ENCODE results near the gene RSPH6A. TPM values are rescaled to one million over a fixed set of nuclear protein-coding genes. Genes with fewer than 3 reads are reported as not detected.

Gene RSPH6A
- total and polyA plus RNA-seq, 2 of the 4 experiments (the other 2 are of a cell fraction) = under 0.01 to 0.09 TPM

GRCh38 chr19:45804140-45804958, 10.8 kb downstream of the RSPH6A start:
- ATAC-seq (ENCODE audit: low read depth) = no peak
- H3K4ac ChIP-seq (ENCODE audit: low read depth, low read length) = no peak overlapping the region
- H2AK5ac ChIP-seq (ENCODE audit: low read depth, low read length) = 0 out of 2 replicates have a peak overlapping the region, but pooled peaks have one; percentile 63
- no peak overlapping the region for H4K91ac ChIP-seq (ENCODE audit: insufficient read depth, low read depth, low read length)
- no peak overlapping the region for H4K5ac ChIP-seq (ENCODE audit: low read depth, low read length)
- POLR2A ChIA-PET (ENCODE audit: unreplicated experiment) = no interaction called here
- H3K23ac ChIP-seq (ENCODE audit: low read depth, low read length) = no peak overlapping the region
- intact Hi-C loops (cut with micrococcal nuclease) (no loop called here), dilution Hi-C loops (cut with HindIII; ENCODE audit: low sequenced_read_pairs, unreplicated experiment) (no loop called here), in situ Hi-C loops (cut with MboI; ENCODE audit: low sequenced_read_pairs) (no loop called here)
- no peak overlapping the region for H2AK9ac ChIP-seq (replicated peaks; ENCODE audit: low read depth, low read length, poor library complexity)
- no peak overlapping the region for H3K56ac ChIP-seq (ENCODE audit: extremely low read depth, insufficient read depth, low read length)
- H3K9ac ChIP-seq (ENCODE audit: low read depth, low read length) = no peak overlapping the region
- no peak overlapping the region for H2BK5ac ChIP-seq (ENCODE audit: low read depth, low read length, poor library complexity, severe bottlenecking)
- H4K20me1 ChIP-seq (ENCODE audit: insufficient read depth, low read length) = no peaks in the 10 kb centered on the region
- H3K18ac ChIP-seq (ENCODE audit: low read depth, low read length) = no peak overlapping the region
- 0 out of 4 replicates have a peak, but pooled peaks cover 0 to 5% of the 10 kb centered on the region in 2 experiments for H3K79me1 ChIP-seq (ENCODE audit: low read depth in 1 of 2, low read length in 2 of 2)
- H3K27me3 ChIP-seq (ENCODE audit: control insufficient read depth, insufficient read depth, low read length) = no peaks in the 10 kb centered on the region
- H2BK120ac ChIP-seq (ENCODE audit: low read depth, low read length) = no peak overlapping the region
- no peak overlapping the region for H3K4me2 ChIP-seq (ENCODE audit: low read depth, low read length)
- CTCF ChIA-PET = no interaction called here
- 0 out of 2 replicates have a peak, but pooled peaks cover 2% of the 10 kb centered on the region for H3K9me1 ChIP-seq (ENCODE audit: insufficient read depth, low read length)
- H3K9me3 ChIP-seq (ENCODE audit: control insufficient read depth, insufficient read depth, low read length) = peaks cover 4% of the 10 kb centered on the region
- peaks cover 8% of the 10 kb centered on the region for H3K4me1 ChIP-seq (ENCODE audit: control insufficient read depth, insufficient read depth, low read length)
- no peak overlapping the region for H2BK20ac ChIP-seq (ENCODE audit: low read depth, low read length)
- no peak overlapping the region for H2BK15ac ChIP-seq (ENCODE audit: low read depth, low read length)
- H2AFZ ChIP-seq (replicated peaks; ENCODE audit: low read length, poor library complexity) = no peak overlapping the region
- H3K36me3 ChIP-seq (ENCODE audit: control insufficient read depth, insufficient read depth, low read length) = no peaks in the 10 kb centered on the region
- H4K8ac ChIP-seq (ENCODE audit: low read depth in 2 of 2, low read length in 2 of 2) = no peak overlapping the region
- BruUV-seq (replicated peaks) = no TSS peak
- H3K27ac ChIP-seq (ENCODE audit: insufficient read depth, low read length) = no peak overlapping the region
- H3K14ac ChIP-seq (replicated peaks; ENCODE audit: low read depth, low read length) = no peak overlapping the region
- DNase-seq = no peak
- WGBS, 2 experiments (ENCODE audit: extremely low coverage in 2 of 2, insufficient read length in 1 of 2) = 92% methylated on average over 31 of the region's 57 CpGs; no CpG with 5 or more reads in 1 of the 2 experiments
- no peak overlapping the region for H3K4me3 ChIP-seq (ENCODE audit: insufficient read depth, low read depth, low read length)
- TF ChIP-seq RFX5 (IDR thresholded peaks at IDR 0.05; ENCODE audit: low read depth, low read length) = no peak
- TF ChIP-seq RCOR1 (IDR thresholded peaks at IDR 0.05; ENCODE audit: insufficient replicate concordance, low read length) = no peak
- no peak for TF ChIP-seq CTCF (conservative IDR thresholded peaks at IDR 0.05; ENCODE audit: low read depth, low read length)
- TF ChIP-seq CEBPB (IDR thresholded peaks at IDR 0.05; ENCODE audit: low read depth, low read length) = no peak
- TF ChIP-seq RAD21 (IDR thresholded peaks at IDR 0.05; ENCODE audit: low read length) = no peak
- TF ChIP-seq BHLHE40 (IDR thresholded peaks at IDR 0.05; ENCODE audit: low read depth, low read length) = no peak
- no peak for TF ChIP-seq MAZ (IDR thresholded peaks at IDR 0.05; ENCODE audit: borderline replicate concordance, low read depth, low read length)
- no peak for TF ChIP-seq FOS (IDR thresholded peaks at IDR 0.05; ENCODE audit: low read depth, low read length)
- TF ChIP-seq, protein P1, sequence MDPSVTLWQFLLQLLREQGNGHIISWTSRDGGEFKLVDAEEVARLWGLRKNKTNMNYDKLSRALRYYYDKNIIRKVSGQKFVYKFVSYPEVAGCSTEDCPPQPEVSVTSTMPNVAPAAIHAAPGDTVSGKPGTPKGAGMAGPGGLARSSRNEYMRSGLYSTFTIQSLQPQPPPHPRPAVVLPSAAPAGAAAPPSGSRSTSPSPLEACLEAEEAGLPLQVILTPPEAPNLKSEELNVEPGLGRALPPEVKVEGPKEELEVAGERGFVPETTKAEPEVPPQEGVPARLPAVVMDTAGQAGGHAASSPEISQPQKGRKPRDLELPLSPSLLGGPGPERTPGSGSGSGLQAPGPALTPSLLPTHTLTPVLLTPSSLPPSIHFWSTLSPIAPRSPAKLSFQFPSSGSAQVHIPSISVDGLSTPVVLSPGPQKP (IDR thresholded peaks at IDR 0.05; ENCODE audit: borderline replicate concordance, low read depth, low read length) = no peak
- no peak for TF ChIP-seq MAFK (IDR thresholded peaks at IDR 0.05; ENCODE audit: low read depth, low read length)
- TF ChIP-seq POLR2A (IDR thresholded peaks at IDR 0.05; ENCODE audit: low read depth, low read length) = no peak
- TF ChIP-seq NFE2L2 (IDR thresholded peaks at IDR 0.05; ENCODE audit: low read depth, low read length) = no peak
- TF ChIP-seq CHD1 (IDR thresholded peaks at IDR 0.05; ENCODE audit: low read depth, low read length) = no peak
- no peak for TF ChIP-seq MXI1 (IDR thresholded peaks at IDR 0.05; ENCODE audit: borderline replicate concordance, low read depth, low read length)
- TF ChIP-seq USF2 (IDR thresholded peaks at IDR 0.05; ENCODE audit: low read depth, low read length) = no peak

All from IMR-90 (cell line).